Hematopoietic multipotent progenitor cell treated with erythropoietin and hydrocortisone succinate and interleukin-3 and kit ligand, for 8 days (in vitro differentiated cells): ENCODE results near the gene RTN4.
"Not testable (repeated sequence)": the region's sequence is repeated elsewhere in the genome, so short reads cannot be mapped to it uniquely, and the experiment has no call there.

Experiments
- DNase-seq: peaks from one replicate; pipeline ENCODE4 v3.0.0-alpha.2; 2015

RTN4 gene, protein sequence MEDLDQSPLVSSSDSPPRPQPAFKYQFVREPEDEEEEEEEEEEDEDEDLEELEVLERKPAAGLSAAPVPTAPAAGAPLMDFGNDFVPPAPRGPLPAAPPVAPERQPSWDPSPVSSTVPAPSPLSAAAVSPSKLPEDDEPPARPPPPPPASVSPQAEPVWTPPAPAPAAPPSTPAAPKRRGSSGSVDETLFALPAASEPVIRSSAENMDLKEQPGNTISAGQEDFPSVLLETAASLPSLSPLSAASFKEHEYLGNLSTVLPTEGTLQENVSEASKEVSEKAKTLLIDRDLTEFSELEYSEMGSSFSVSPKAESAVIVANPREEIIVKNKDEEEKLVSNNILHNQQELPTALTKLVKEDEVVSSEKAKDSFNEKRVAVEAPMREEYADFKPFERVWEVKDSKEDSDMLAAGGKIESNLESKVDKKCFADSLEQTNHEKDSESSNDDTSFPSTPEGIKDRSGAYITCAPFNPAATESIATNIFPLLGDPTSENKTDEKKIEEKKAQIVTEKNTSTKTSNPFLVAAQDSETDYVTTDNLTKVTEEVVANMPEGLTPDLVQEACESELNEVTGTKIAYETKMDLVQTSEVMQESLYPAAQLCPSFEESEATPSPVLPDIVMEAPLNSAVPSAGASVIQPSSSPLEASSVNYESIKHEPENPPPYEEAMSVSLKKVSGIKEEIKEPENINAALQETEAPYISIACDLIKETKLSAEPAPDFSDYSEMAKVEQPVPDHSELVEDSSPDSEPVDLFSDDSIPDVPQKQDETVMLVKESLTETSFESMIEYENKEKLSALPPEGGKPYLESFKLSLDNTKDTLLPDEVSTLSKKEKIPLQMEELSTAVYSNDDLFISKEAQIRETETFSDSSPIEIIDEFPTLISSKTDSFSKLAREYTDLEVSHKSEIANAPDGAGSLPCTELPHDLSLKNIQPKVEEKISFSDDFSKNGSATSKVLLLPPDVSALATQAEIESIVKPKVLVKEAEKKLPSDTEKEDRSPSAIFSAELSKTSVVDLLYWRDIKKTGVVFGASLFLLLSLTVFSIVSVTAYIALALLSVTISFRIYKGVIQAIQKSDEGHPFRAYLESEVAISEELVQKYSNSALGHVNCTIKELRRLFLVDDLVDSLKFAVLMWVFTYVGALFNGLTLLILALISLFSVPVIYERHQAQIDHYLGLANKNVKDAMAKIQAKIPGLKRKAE

DNA sequence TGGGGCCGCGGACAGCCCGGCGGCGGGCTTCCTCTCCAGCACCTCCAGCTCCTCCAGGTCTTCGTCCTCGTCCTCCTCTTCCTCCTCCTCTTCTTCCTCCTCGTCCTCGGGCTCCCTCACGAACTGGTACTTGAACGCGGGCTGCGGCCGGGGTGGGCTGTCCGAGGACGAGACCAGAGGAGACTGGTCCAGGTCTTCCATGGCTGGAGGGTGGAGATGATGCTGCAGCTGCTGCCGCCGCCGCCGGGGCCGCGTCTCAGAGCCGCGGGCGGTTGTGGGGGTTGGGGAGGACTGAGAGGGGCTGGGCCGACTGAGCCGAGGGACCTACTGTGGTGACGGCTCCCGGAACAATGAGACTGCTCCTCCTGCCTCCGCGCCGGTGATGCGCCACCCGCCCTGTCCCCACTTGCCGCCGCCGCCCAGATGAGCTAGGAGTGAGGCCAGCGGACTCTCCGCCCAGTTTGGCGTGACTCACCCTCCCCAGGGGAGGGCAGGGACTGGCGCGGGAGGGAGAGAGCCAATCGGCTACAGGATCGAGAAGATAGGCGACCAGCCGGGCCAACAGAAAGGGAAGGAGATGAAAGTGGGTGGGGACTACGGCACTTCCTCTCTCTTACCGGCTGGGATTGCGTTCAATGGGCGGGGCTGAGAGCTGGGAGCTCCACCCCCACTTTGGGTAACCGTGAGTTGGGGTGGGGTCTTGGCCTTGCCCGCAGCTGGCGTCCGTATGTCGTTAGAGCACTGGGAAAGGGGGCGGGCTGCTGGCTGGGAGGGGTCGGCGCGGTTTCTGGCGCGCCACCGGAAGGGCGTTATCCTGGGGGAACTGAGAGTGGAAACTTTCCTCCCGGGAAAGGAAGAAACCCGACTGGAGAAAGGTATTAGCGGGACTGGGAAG is at the start of gene RTN4:
RTN4 (minus strand) TSS at position 352 of the 895 bp plus-strand sequence; CDS start at position 201, 151 bp downstream.
- peak; percentile 99 for DNase-seq

DNA sequence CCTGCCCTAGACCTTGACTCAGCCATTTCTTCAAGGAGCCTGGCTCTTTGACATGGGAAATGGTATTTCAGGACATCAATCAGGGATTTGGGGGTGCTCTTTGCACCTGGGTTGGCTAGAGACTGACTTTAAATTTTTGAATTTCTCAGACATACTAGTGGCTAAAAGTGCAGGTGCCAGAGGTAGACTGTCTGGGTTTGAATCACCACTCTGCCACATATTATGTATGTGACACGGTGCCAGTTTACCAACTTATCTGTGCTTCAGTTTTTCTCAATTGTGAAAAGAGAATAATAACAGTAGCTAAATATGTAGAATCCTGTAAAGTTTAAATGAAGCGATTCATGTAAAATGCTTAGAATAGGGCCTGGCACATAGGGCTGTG is 49.2 kb upstream of the RTN4 start:
- DNase-seq = no peak

DNA sequence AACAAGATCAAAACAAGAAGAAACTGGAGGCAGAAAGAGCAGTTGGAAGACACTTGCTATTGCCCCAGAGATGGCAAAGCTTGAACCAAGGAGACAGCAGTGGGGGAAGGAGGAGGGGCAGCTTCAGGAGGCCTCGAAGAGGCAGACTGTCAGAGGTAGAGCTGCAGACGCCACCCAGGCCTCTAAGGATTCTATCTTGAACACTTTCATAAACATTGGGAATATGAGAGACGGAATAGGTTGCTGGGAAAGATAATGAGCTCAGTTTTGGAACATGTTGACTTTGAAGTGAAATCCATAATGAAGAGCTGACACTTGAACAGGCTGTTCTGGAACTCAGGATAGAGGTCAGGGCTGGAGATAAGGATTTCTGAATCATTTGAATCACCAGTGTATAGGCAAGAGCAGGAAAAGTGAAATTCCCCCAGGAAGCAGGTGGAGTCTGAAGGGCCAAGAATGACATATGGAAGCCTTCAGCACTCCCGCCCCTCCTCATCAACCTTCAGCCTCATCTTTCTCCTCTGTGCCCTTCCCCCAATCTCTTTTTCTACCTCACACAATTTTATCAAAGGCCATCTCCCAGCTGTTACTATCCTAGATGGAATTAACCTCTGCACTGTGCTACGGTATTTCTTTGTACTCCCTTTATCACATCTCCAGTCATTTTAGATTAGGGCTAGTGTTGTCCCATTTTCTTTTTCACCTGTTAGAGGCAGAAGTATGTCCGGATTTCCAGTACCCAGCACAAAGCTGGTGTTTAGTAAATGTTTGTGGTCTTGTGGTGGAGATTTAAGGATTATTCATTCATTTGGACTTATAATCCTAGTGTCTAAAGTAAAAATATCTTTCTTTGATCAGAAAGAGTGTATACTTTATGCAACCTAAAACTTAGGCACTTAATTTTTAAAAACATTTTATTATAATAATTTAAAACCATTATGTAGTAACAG is 47.5 kb upstream of the RTN4 start:
- no peak for DNase-seq

DNA sequence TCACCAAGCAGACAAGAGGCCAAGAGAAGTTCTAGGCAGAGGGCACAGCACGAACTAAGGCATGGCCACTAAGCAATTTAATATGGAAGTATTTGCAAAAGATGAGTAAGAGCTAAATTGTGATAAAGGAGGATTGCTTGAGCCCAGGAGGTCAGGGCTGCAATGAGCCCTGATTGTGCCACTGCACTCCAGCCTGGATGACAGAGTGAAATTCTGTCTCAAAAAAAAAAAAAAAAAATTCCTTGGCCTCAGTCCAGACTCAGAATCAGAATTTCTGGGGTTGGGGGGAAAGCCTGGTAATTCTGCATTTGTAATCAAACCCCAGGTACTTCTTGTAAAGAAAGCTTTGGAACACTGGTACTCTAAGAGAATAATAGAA is 46.8 kb upstream of the RTN4 start:
- no peak for DNase-seq

DNA sequence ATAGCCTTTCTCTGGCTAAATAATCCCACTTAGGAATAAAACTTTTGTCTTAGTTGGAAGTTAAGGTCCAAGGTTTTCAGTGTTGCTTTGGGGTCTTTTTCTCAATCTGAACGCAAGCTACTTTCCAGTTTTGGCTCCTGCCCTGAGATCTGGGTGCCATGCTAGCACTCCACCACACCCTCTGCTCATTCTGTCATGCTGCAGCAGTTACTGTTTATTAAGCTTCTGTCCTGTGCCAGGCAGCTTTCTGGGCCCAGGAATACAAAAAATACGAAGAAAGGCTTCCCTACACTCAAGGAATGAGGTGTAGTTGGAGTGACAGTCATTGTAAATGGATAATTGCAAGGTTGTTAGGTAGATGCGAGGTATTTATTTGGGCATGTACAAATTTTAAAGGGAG is 46.3 kb upstream of the RTN4 start:
- no peak for DNase-seq

DNA sequence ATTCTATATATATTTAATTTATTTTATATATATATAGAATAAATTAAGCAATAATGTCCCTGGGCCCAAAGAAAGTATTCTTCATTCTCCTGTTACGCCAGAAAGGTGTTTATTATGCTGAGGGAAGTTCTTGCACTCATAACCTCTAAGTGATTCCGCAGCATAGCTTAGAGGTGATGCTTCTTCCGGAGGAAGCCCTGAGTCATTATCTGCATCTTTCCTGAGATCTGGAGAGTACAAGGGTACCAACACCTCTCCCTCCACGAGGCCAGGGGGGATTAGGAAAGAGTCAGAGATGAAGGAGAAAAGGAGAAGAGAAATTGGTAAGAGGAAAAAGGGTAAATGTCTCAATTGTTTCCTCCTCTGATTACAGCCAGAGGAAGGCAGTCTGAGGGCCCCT is 43.1 kb upstream of the RTN4 start:
- no peak for DNase-seq

DNA sequence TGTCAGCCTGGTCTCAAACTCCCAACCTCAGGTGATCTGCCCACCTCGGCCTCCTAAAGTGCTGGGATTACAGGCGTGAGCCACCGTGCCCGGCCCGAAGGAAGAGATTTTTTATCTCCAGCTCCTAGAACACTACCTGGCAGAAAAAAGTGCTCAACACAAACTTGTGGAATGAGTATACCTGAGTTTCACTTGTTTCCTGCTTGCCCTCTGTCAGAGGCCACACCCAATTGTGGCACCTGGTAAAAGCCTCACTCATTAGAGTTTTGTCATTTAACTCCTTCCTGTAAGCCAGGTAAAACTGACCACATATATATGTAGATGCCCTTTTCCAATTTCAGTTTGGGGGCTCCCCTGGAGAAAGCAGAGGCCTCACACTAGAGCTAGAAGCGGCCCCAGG is 42.2 kb upstream of the RTN4 start:
- DNase-seq = no peak

DNA sequence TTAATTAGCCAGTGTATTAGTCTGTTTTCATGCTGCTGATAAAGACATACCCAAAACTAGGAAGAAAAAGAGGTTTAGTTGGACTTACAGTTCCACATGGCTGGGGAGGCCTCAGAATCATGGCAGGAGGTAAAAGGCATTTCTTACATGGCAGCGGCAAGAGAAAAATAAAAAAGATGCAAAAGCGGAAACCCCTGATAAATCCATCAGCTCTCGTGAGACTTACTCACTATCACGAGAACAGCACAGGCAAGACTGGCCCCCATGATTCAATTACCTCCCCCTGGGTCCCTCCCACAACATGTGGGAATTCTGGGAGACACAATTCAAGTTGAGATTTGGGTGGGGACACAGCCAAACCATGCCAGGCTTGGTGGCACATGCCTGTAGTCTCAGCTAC is 41.4 kb upstream of the RTN4 start:
- not testable (repeated sequence) for DNase-seq

DNA sequence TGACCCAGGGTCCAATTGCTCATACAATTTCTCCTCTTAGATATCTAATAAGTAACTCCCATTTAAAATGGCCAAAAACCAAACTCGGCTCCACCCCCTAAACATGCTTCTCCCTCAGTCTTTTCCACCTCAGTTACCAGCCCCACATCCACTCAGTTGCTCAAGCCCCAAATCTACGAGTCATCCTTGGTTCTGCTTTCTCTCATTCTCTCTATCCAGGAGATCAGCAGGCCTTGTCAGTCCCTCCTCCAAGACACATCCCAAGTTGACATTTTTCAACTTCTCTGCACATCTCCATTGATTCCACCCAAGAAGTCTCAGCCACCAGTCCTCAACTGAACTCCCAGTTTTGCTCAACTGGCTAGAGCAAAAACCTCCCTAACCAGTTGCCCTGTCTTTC is 40.5 kb upstream of the RTN4 start:
- peak; percentile 24 for DNase-seq

DNA sequence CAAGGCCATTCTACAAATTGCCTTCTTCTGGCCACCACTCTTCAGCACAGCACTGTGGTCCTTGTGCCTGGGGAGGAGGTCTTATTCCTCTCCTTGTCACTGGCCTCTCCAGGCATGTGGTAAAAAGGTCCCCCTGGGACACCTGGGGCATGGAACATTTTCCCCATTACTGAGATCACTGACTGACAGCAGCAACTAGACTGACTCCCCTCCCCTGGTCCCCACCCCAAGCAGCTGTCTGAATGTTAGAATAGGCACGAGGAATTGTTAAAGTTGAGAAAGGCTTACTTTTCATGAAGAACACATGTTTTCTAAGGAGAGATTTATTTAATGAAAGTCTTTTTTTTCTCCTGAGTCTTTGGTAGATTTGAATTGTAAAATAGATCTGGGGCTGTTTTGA is 39.5 kb upstream of the RTN4 start:
- no peak for DNase-seq

DNA sequence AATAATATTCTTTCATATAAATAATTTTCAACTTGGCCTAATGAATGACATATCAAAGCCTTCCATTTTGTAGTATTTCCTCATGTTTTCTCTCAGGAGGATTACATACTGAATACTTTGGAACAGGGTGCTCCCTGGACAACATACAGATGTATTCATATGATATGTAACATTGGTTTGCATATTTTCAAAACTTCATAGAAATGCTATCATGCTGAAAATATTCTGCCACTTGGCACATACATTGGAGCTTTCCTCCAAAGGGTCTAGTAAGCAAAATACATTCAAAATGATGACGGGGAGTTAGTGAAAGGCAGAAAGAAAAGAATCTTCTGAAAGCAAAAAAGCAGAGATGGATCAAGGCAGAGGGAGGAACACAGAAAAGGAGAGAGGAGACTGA is 38.1 kb upstream of the RTN4 start:
- DNase-seq = no peak

DNA sequence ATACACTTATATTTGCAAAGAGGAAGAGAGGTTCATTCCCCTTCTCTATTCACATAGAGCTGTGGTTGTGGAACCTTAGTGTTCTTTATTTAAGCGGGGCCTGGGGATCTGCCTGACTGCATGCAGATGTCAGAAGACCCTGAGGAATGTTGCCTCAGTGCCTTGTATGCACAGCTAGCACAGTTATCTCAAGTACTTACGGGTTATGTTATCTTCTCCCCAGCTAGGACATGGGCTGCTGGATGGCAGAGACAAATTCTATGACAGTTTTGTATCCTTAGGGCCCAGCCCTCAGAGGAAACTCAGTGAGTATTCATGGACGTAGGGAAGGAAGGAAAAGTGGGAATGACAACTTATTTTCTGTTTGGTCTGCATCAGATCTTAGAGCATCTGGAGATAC is 37.7 kb upstream of the RTN4 start:
- DNase-seq = peak; percentile 57

DNA sequence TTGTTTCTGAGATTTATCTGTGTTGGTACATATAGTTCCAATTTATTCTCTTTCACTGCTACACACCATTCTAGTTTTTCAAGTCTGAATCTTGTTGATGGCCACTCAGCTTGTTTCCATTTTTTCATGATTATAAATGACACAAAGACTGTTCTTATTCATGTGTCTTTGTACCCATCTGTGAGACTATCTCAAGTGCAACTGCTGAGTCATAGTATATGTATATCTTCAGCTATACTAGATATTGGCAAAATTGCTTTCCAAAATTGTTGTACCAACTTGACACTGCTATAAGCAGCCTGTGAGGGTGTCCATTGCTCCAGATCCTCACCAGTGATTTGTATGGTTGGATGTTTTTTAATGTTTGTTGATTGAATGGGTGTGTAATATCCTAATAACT is 37.2 kb upstream of the RTN4 start:
- peak; percentile 60 for DNase-seq

DNA sequence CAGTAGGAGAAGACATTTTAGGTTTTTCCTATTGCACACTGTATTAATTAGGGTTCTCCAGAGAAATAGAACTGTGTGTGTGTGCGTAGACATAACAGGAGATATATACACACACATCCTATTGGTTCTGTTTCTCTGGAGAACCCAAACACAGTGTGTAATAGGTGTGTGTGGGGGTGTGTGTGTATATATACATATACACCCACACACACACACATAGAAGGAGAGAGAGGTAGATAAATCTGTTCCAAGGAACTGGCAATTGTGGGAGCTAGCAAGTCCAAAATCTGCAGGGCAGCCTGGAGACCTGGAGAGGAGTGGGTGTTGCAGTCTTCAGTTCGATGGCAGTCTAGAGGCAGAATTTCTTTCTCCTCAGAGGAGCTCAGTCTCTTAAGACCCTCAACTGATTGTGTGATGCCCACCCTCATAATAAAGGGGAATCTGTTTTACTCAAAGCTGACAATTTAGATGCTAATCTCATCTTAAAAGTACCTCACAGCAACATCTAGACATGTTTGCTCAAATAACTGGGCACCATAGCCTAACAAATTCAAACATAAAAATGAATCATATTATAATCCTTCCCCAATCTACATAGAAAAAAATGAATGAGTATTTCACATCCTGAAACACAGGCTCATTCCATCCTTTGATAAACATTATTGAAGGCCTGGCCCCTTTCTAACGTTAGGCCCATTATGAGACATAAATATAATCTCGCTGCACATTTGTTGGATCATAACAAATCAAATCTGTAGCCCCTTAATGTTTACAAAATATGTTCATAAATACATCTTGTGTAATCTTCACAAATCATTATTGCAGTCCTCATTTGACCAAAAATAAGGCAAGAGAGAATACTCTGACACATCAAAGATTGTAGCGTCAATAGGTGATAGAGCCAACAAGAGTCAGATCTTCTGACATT is 35.1 kb upstream of the RTN4 start:
- DNase-seq = no peak

DNA sequence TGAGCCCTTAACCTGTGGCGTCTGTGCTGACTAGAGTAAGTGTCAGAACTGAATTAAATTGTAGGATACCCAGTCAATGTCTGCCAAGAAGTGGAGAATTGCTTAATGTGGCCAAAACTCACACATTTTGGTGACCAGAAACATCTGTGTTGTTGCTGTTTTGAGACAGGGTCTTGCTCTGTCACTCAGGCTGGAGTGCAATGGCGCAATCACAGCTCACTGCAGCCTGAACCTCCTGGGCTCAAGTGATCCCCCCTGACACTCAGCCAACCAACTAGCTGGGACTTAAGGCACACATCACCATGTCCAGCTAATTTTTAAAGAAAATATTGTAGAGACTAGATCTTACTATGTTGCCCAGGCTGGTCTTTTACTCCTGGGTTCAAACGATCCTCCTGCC is 34.4 kb upstream of the RTN4 start:
- no peak for DNase-seq

DNA sequence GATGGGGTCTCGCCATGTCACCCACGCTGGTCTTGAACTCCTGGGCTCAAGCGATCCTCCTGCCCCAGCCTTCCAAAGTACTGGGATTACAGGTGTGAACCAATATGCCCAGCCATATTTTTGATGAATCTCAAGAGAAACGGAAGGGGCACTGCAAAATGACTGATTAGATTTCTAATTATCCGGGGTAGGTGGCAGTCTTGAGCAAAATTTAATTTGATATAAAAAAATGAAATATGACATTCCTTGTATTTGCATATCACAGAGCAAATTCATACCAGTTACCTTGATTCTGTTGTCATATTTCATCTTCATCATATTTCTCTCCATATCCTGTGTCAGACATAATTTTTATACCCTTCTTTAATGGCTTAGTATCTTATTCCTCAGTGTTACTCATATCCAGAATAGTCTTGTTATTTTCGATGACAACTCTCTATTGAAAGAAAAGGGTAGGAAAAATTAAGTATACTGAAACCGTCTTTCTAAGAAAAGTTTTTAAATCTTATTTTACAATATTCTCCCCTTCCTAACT is 30.0 kb upstream of the RTN4 start:
- no peak for DNase-seq

DNA sequence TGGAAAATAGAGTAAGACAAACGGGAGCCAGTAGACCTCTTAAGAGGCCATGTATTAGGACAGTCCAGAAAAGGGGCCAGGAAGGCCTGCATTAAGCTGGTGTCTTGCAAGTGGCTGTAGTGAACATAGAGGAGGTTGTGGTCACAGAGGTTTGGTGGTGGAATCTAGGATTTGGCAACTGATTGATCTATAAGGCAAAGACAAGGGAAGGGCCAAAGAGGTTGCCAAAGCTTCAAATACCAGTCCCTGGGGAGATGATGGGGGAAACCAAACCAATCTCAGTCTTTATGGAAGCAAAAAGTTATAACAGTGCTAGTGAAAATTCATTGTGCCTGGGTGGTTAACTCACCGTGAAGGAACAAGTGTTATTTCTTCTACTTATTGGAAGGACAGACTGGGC is 28.7 kb upstream of the RTN4 start:
- no peak for DNase-seq

DNA sequence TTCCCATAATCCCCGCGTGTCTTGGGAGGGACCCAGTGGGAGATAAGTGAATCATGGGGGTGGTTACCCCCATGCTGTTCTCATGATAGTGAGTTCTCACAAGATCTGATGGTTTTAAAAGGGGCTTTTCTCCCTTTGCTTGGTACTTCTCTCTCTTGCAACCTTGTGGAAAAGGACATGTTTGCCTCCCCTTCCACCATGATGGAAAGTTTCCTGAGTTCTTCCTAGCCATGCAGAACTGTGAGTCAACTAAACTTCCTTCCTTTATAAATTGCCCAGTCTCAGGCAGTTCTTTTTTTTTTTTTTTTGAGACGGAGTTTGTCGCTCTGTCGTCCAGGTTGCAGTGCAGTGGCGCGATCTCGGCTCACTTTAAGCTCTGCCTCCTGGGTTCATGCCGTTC is 26.5 kb upstream of the RTN4 start:
- no peak for DNase-seq

DNA sequence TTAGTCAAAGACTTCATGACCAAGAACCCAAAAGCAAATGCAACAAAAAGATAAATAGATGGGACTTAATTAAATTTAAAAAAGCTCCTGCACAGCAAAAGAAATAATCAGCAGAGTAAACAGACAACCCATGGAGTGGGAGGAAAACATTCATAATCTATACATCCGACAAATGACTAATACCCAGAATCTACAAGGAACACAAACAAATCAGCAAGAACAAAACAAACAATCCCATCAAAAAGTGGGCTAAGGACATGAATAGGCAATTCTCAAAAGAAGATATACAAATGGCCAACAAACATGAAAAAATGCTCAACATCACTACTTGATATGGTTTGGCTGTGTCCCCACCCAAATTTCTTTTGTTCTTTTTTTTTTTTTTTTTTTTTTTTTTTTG is 25.8 kb upstream of the RTN4 start:
- not testable (repeated sequence) for DNase-seq
